Mesodermal cell (in vitro differentiated cells): ENCODE measurements around the gene TMC1.

ENCODE experiments used
- H3K27ac ChIP-seq: 2 replicates; pipeline ENCODE4 v1.7.0; 2013; ENCODE audit warnings: mild to moderate bottlenecking, low read depth, low read length, moderate library complexity; ENCODE audit not compliant: severe bottlenecking
- H3K36me3 ChIP-seq: 2 replicates; pipeline ENCODE4 v1.7.1; 2013; ENCODE audit warnings: mild to moderate bottlenecking, low read length, moderate library complexity; ENCODE audit not compliant: control insufficient read depth, insufficient read depth
- H3K4me1 ChIP-seq: one replicate; pipeline ENCODE4 v1.7.1; 2013; ENCODE audit warnings: mild to moderate bottlenecking, low read length; ENCODE audit not compliant: insufficient read depth, control insufficient read depth, poor library complexity, severe bottlenecking
- H3K4me3 ChIP-seq: 2 replicates; pipeline ENCODE4 v1.7.0; 2013; ENCODE audit warnings: low read length, control low read depth, mild to moderate bottlenecking; ENCODE audit not compliant: insufficient read depth, poor library complexity, severe bottlenecking; ENCODE audit errors: extremely low read depth
- H3K9me3 ChIP-seq: 2 replicates; pipeline ENCODE4 v1.7.1; 2013; ENCODE audit warnings: mild to moderate bottlenecking, low read length, moderate library complexity; ENCODE audit not compliant: control insufficient read depth
- WGBS, 2 experiments: methylation state at CpG; one replicate each; pipeline ENCODE4 v1.1.5; 2013; ENCODE audit warnings: missing lambda C conversion rate in 2 of 2; ENCODE audit not compliant: insufficient coverage in 2 of 2; 5-methylcytosine and 5-hydroxymethylcytosine counted together

The TMC1 gene

DNA sequence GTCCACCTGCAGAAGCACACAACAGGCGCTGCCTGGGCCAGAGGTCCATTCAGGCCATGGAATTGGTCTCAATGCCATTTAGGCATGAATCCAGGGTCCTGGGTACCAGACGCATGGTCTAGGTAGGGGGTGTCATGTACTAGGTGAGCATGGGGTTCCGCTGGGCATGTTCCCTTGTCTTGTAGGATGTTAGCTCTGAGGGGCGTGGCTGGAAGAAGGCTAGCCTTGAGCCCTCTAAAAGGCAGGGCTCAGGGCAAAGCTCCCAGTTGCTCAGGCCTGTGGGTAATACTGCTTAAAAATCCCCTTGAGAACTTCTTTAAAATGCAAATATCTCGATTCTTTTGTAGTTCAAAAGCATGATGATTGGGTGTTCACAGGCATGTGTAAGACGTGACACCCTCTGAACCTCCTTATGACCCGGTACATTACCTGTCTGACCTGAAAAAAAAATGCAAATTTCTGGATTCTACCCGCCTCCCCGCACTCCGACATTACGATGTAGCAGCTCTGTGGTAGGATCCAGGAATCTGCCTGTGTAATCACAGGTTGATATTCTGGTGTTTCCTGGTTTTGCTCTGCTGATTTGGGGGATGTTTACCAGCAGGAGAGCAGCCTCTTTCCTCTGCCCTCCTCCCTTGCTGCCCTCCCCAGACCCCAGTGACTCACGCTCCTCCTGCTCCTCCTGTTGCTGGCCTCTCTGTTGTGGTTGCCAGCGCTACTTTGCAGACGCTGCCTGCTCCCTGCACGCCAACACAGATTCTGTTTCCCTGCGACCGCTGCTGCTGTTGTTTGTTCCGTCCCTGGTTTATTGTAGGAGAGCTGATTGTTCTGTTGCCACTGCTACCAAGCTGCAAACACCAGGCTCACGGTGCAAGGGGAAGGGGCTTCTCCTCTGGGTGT, 5.7 kb downstream of the TMC1 start:
- H3K4me3 ChIP-seq: peak overlapping the region; percentile 2
- 26 to 37% methylated on average over 13 to 14 of the region's 19 CpGs for WGBS, 2 experiments
- H3K4me1 ChIP-seq: peaks cover 33% of the 10 kb centered on the region

DNA sequence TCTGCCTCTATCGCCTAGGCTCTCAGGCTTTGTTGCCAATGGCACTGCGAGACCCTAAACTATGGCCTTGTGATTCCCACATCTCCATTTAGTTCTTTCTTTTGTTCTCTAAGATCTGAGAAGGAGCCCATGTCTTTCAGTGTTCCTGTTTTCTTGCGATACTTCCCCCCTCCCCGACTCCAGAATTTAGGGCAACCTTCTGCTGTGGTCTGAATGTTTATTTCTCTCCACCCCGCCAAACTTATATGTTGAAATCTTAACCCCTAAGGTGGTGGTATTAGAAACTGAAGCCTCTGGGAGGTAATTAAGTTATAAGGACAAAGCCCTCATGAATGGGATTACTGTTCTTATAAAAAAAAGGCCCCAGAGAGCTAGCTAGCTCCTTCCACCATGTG, 6.4 kb downstream of the TMC1 start:
- Histone ChIP-seq H3K4me1 (peaks cover 33% of the 10 kb centered on the region), H3K9me3 (no peaks in the 10 kb centered on the region), H3K27ac (peak overlapping the region; percentile 99), H3K36me3 (no peaks in the 10 kb centered on the region), H3K4me3 (no peak overlapping the region)
- WGBS, 2 experiments: 39% methylated on average over 2 of the region's 5 CpGs; no CpG with 5 or more reads in 1 of the 2 experiments

More for the DNA sequence above, 5.7 kb downstream of the TMC1 start:
- Histone ChIP-seq H3K36me3 (no peaks in the 10 kb centered on the region), H3K27ac (peak overlapping the region; percentile 99), H3K9me3 (no peaks in the 10 kb centered on the region)

DNA sequence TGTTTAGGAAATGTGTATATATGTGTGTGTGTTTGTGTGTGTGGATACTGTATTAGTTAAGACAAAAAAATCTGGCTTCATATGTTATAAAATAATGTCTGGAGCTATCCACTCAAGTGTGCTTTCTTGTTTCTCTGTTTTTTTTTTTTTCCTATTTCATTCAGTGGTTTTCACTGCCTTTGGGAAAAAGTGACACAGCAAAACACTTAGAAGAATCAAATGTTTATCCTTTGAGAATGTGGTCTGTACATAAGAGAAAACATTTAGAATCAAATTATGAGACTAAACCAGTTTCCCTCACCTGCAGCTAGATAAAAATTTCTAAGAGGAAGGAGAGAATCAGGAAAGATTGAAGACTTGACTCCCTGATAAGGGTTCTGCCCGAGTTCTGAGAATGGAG, 8.1 kb downstream of the TMC1 start:
- Histone ChIP-seq H3K36me3 (no peaks in the 10 kb centered on the region), H3K9me3 (no peaks in the 10 kb centered on the region), H3K4me3 (no peak overlapping the region), H3K27ac (no peak overlapping the region), H3K4me1 (peaks cover 32% of the 10 kb centered on the region)
- WGBS, 2 experiments: 100% methylated on average over 1 of the region's 1 CpG; no CpG with 5 or more reads in 1 of the 2 experiments

DNA sequence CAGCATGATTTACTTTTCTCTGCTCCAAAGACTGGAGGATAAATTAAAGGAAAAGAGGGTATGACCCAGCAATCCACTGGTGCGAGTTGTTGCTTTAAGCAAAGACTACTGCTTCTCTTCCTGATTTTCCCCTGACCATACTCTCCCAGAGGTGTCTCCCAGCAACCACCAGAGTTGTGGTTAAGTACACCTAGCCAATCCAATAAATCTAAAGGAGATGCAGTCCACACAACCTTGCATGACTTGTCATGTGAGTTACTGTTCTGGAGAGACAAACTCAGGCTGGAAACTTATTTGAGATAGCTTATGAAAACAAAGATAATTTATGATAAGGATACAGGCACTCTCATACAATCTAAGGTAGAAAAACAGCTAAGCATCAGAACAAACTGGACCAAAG, 11.9 kb downstream of the TMC1 start:
- Histone ChIP-seq H3K4me3 (no peak overlapping the region), H3K27ac (no peak overlapping the region)

DNA sequence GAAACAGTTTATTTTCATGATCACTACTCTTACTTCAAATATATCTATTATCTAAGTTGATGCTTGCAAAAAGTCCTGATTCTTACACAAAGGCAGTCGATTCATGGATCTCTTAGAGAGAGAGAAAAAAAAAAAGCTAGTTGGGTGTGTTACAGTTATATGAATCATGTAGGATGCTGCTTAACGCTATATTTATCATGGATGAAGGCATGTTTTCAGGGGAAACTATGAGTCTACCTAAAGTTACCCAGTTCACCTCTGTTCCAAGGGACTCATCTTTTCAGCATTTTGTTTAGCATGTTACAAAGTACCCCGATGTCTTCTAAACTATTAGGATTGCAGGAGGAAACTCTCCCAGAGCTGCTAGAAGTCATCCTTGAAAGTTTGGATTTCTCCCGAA, 13.5 kb downstream of the TMC1 start:
- WGBS, 2 experiments: 83 to 92% methylated on average over 2 to 3 of the region's 4 CpGs
- Histone ChIP-seq H3K4me3 (no peak overlapping the region), H3K4me1 (no peaks in the 10 kb centered on the region)

More for the DNA sequence above, 11.9 kb downstream of the TMC1 start:
- Histone ChIP-seq H3K36me3 (no peaks in the 10 kb centered on the region), H3K9me3 (peaks cover 13% of the 10 kb centered on the region), H3K4me1 (no peaks in the 10 kb centered on the region)
- WGBS, 2 experiments: 60 to 83% methylated on average over 1 of the region's 1 CpG

DNA sequence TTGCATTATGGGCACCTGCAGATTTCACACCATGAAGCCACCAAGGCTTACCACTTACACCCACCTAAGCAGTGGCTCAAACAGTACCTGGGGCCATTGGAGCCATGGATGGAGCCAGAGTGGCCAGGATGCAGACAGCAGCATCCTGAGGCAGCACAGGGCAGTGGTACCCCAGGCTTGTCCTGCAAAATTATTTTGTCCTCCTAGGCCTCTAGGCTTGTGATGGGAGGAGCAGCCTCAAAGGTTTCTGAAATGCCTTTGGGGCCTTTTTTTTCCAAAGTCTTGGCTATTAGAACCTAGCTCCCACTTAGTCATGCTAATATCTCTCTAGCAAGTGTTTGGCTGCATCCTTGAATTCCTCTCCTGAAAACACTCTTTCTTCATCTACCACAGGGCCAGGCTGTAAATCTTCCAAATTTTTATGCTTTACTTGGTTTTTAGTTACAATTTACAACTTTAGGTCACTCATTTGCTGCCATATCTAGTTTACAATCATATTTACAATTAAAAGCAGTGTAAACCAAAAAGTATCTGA, 15.7 kb downstream of the TMC1 start:
- Histone ChIP-seq H3K36me3 (no peaks in the 10 kb centered on the region), H3K4me3 (no peak overlapping the region), H3K4me1 (peaks cover 1% of the 10 kb centered on the region), H3K9me3 (peaks cover 13% of the 10 kb centered on the region), H3K27ac (no peak overlapping the region)

More for the DNA sequence above, 13.5 kb downstream of the TMC1 start:
- Histone ChIP-seq H3K9me3 (peaks cover 13% of the 10 kb centered on the region), H3K27ac (no peak overlapping the region), H3K36me3 (no peaks in the 10 kb centered on the region)

DNA sequence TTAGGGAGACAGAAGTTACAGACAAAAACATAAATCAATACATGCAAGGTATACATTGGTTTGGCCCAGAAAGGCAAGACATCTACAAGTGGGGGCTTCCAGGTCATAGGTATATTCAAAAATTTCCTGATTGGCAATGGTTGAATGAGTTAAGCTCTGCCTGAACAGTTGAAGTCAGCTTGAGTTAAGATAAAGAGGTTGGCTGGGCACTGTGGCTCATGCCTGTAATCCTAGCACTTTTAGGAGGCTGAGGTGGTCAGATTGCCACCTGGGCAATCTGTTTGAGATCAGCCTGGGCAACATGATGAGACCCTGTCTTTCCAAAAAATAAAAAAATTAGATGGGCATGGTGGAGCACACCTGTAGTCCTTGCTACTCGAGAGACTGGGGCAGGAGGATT, 16.3 kb downstream of the TMC1 start:
- Histone ChIP-seq H3K4me1 (peaks cover 4% of the 10 kb centered on the region), H3K4me3 (no peak overlapping the region), H3K36me3 (no peaks in the 10 kb centered on the region), H3K27ac (no peak overlapping the region), H3K9me3 (peaks cover 13% of the 10 kb centered on the region)
- 82 to 91% methylated on average over 1 of the region's 1 CpG for WGBS, 2 experiments

DNA sequence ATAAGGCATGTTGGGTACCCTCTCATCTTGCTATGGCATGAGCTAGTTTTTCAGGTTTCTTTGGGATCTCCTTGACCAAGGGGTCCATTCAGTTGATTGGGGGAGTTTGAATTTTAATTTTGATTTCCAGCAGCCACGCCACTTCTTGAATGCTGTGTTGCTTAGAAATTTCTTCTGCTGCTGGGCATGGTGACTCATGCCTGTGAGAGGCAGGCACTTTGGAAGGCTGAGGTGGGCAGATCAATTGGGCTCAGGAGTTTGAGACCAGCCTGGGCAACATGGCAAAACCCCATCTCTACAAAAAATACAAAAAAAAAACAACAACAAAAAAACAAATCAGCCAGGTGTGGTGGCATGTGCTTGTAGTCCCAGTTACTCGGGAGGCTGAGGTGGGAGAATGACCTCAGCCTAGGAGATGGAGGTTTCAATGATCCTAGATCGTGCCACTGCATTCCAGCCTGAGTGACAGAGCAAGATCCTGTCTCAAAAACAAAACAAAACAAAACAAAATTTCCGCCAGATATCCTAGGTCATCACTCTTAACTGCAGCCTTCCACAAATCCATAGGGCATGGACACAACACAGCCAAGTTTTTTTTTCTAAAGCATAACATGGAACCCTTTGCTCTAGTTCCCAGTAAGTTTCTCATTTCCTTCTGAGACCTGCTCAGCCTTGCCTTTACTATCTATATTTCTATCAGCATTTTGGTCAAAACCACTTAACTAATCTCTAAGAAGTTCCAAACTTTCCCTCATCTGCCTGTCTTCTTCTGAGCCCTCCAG, 17.7 kb downstream of the TMC1 start:
- no peak overlapping the region for H3K27ac ChIP-seq
- H3K4me1 ChIP-seq: peaks cover 4% of the 10 kb centered on the region
- H3K4me3 ChIP-seq: no peak overlapping the region
- peaks cover 13% of the 10 kb centered on the region for H3K9me3 ChIP-seq
- no peaks in the 10 kb centered on the region for H3K36me3 ChIP-seq
- WGBS, 2 experiments: 90 to 94% methylated on average over 2 to 4 of the region's 4 CpGs

DNA sequence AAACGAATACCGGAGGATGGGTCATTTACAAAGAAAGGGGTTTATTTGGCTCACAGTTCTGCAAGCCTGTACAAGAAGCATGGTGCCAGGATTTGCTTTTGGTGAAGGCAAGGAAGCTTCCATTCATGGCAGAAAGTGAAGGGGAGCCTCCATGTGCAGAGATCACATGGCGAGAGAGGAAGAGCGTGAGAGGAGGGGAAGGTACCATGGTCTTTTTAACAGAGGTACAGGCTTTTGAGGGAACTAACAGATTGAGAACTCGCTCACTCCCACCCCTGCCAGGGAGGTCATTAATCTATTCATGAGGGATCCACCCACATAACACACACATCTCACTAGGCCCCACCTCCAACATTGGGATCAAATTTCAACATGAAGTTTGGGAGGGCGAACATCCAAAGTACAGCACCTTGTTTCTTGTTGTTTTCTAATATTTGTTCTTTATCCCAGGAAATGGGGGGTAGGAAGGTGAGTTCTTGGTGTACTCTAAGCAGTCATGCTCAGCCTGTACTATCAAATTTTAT, 18.5 kb downstream of the TMC1 start:
- H3K27ac ChIP-seq: no peak overlapping the region
- peaks cover 4% of the 10 kb centered on the region for H3K4me1 ChIP-seq

DNA sequence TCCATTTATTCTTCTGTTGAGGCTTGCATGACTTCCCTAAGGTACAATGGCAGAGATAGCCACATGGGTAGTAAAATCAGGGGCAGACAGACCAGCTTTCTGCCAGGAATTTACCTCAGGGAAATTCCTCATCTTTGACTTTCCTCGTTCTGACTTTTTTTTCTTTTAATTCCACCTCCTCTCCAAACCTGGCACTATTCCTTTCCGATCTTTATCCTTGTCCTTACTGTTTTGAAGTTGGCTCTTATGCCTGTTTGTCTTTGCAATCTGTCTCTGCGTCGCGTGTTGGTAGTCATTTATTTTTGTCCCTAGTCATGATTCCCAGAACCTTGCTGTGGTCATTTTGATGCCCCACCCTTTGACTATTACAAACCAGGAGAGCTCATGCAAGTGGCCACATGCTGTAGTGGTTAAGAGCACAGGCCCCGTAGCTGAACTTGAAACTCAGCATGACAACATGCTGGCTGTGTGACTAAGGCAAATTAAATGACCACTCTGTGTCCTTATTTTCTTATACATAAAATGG, 19.0 kb downstream of the TMC1 start:
- no peaks in the 10 kb centered on the region for H3K36me3 ChIP-seq
- peaks cover 13% of the 10 kb centered on the region for H3K9me3 ChIP-seq
- no peak overlapping the region for H3K4me3 ChIP-seq
- peaks cover 4% of the 10 kb centered on the region for H3K4me1 ChIP-seq
- WGBS, 2 experiments: 54 to 77% methylated on average over 2 to 5 of the region's 6 CpGs
- no peak overlapping the region for H3K27ac ChIP-seq

More for the DNA sequence above, 18.5 kb downstream of the TMC1 start:
- H3K36me3 ChIP-seq: no peaks in the 10 kb centered on the region
- WGBS, 2 experiments: 95 to 100% methylated on average over 1 to 3 of the region's 6 CpGs
- H3K4me3 ChIP-seq: no peak overlapping the region
- H3K9me3 ChIP-seq: peaks cover 13% of the 10 kb centered on the region
